ENCODE data around the gene APOO. TPM values are rescaled to one million over a fixed set of nuclear protein-coding genes. Genes with fewer than 3 reads are reported as not detected.

Gene APOO
- total RNA-seq, 4 donors from 2014 or later, result 2.0 to 21.9 (median 11.2) TPM

- intact Hi-C loops (cut with DNase I; ENCODE audit: low total_unique reads), result no loop called here
- TF ChIP-seq CTCF (IDR thresholded peaks at IDR 0.05) (no peak), POLR2A (IDR thresholded peaks at IDR 0.05) (no peak)
- no peaks in the 10 kb centered on the region for H3K9me3 ChIP-seq
- H3K27me3 ChIP-seq, result no peaks in the 10 kb centered on the region
- H3K4me1 ChIP-seq, result no peaks in the 10 kb centered on the region
- H3K4me3 ChIP-seq, result no peak overlapping the region
- H3K36me3 ChIP-seq, result no peaks in the 10 kb centered on the region
- H3K27ac ChIP-seq, result no peak overlapping the region
- DNase-seq, result no peak
These were observed 65.8 kb downstream of the APOO start for GRCh38 chrX:23841847-23842522.

- TF ChIP-seq POLR2A (IDR thresholded peaks at IDR 0.05), result no peak
- no peak for TF ChIP-seq CTCF (IDR thresholded peaks at IDR 0.05)
- no peak for DNase-seq
- Histone ChIP-seq H3K9me3 (no peaks in the 10 kb centered on the region), H3K4me1 (no peaks in the 10 kb centered on the region), H3K4me3 (no peak overlapping the region), H3K27ac (no peak overlapping the region), H3K27me3 (no peaks in the 10 kb centered on the region), H3K36me3 (no peaks in the 10 kb centered on the region)
- intact Hi-C loops (cut with DNase I; ENCODE audit: low total_unique reads), result no loop called here
These were observed 67.1 kb downstream of the APOO start for GRCh38 chrX:23840674-23841073.

GRCh38 chrX:23838953-23839352 lies 68.8 kb downstream of the APOO start:
- no peak overlapping the region for H3K4me3 ChIP-seq
- TF ChIP-seq CTCF (IDR thresholded peaks at IDR 0.05), result no peak
- TF ChIP-seq POLR2A (IDR thresholded peaks at IDR 0.05), result no peak
- no peaks in the 10 kb centered on the region for H3K36me3 ChIP-seq
- no peaks in the 10 kb centered on the region for H3K9me3 ChIP-seq
- no peak overlapping the region for H3K27ac ChIP-seq
- intact Hi-C loops (cut with DNase I; ENCODE audit: low total_unique reads), result no loop called here
- no peaks in the 10 kb centered on the region for H3K27me3 ChIP-seq
- H3K4me1 ChIP-seq, result no peaks in the 10 kb centered on the region
- DNase-seq, result no peak

GRCh38 chrX:23832721-23833120 lies 75.0 kb downstream of the APOO start:
- DNase-seq, result no peak
- no peak overlapping the region for H3K4me3 ChIP-seq
- no peak overlapping the region for H3K27ac ChIP-seq
- H3K36me3 ChIP-seq, result no peaks in the 10 kb centered on the region
- H3K9me3 ChIP-seq, result no peaks in the 10 kb centered on the region
- intact Hi-C loops (cut with DNase I; ENCODE audit: low total_unique reads), result no loop called here
- H3K27me3 ChIP-seq, result no peaks in the 10 kb centered on the region
- TF ChIP-seq CTCF (IDR thresholded peaks at IDR 0.05) (no peak), POLR2A (IDR thresholded peaks at IDR 0.05) (no peak)
- H3K4me1 ChIP-seq, result no peaks in the 10 kb centered on the region

GRCh38 chrX:23828881-23829280 lies 78.9 kb downstream of the APOO start:
- no peaks in the 10 kb centered on the region for H3K9me3 ChIP-seq
- no peaks in the 10 kb centered on the region for H3K27me3 ChIP-seq
- no peak for DNase-seq
- TF ChIP-seq POLR2A (IDR thresholded peaks at IDR 0.05) (no peak), CTCF (IDR thresholded peaks at IDR 0.05) (no peak)
- no peak overlapping the region for H3K27ac ChIP-seq
- H3K36me3 ChIP-seq, result no peaks in the 10 kb centered on the region
- no peak overlapping the region for H3K4me3 ChIP-seq
- intact Hi-C loops (cut with DNase I; ENCODE audit: low total_unique reads), result no loop called here
- H3K4me1 ChIP-seq, result no peaks in the 10 kb centered on the region

Data from uterus (tissue), 4 donors.